H1 (cell line): ENCODE measurements around the gene SLC7A7. TPM values are rescaled to one million over a fixed set of nuclear protein-coding genes. Genes with fewer than 3 reads are reported as not detected.

Experiments used
- CTCF ChIA-PET: fragments of 300-600 bp; sonication (Branson Sonifier 250); formaldehyde crosslinking; loops from one replicate; lab custom pipeline; 2021; ENCODE audit not compliant: partially characterized antibody; lab: Charles Lee
- POLR2A ChIA-PET: fragments of 300-600 bp; sonication (Branson Sonifier 250); formaldehyde crosslinking; loops from one replicate; lab custom pipeline; 2021; ENCODE audit warnings: inconsistent platforms; ENCODE audit not compliant: partially characterized antibody; lab: Charles Lee
- DNase-seq, 2 experiments: peaks; one replicate each; pipeline versions ENCODE4 v3.0.0 to v3.0.0-alpha.2; 2010 to 2022; ENCODE audit warnings: low spot score in 2 of 2, low read depth in 1 of 2, mixed read lengths in 1 of 2
- FAIRE-seq: peaks from 2 replicates; lab custom pipeline; 2011; peaks lifted over from hg19 to GRCh38; lab: Jason Lieb, UNC
- H2AFZ ChIP-seq: 2 replicates; pipeline ENCODE4 v1.8.1; 2012; ENCODE audit warnings: low read length, inconsistent platforms
- H2AK5ac ChIP-seq: 2 replicates; pipeline ENCODE4 v1.6.1; 2013; ENCODE audit warnings: low read depth, low read length
- H2BK120ac ChIP-seq: replicated peaks from 2 replicates; pipeline ENCODE3; 2013; ENCODE audit warnings: low read depth, low read length, inconsistent platforms
- H2BK12ac ChIP-seq: 2 replicates; pipeline ENCODE4 v1.6.1; 2013; ENCODE audit warnings: low read depth, low read length
- H2BK15ac ChIP-seq: 2 replicates; pipeline ENCODE4 v1.6.1; 2013; ENCODE audit warnings: low read length
- H2BK20ac ChIP-seq: 2 replicates; pipeline ENCODE4 v1.6.1; 2013; ENCODE audit warnings: low read length
- H2BK5ac ChIP-seq: 2 replicates; pipeline ENCODE4 v1.6.1; 2013; ENCODE audit warnings: low read depth, low read length
- H3K14ac ChIP-seq: 2 replicates; pipeline ENCODE4 v1.6.1; 2013; ENCODE audit warnings: inconsistent platforms; ENCODE audit not compliant: insufficient read length
- H3K18ac ChIP-seq: 2 replicates; pipeline ENCODE4 v1.6.1; 2013; ENCODE audit warnings: low read length; ENCODE audit errors: extremely low read depth
- H3K23ac ChIP-seq: 2 replicates; pipeline ENCODE4 v1.6.1; 2013; ENCODE audit warnings: inconsistent platforms; ENCODE audit not compliant: insufficient read length
- H3K23me2 ChIP-seq: 2 replicates; pipeline ENCODE4 v1.6.1; 2013; ENCODE audit warnings: low read depth, low read length
- H3K27ac ChIP-seq: 2 replicates; pipeline ENCODE4 v1.6.1; 2011; ENCODE audit warnings: low read depth, low read length, inconsistent platforms
- H3K27me3 ChIP-seq, 4 experiments: replicated peaks in 1 of 4; 1 replicate in 1 of 4; 2 replicates in 3 of 4; pipeline versions ENCODE4 v1.6.1 to v1.8.1; 2011 to 2013; ENCODE audit warnings: low read length in 3 of 4, mild to moderate bottlenecking in 3 of 4, inconsistent platforms in 2 of 4, mixed read lengths in 2 of 4, moderate library complexity in 1 of 4; ENCODE audit not compliant: control insufficient read depth in 3 of 4, insufficient read depth in 3 of 4; ENCODE audit errors: extremely low read depth in 1 of 4
- H3K36me3 ChIP-seq, 4 experiments: 2 replicates each; pipeline versions ENCODE4 v1.6.1 to v1.8.1; 2011 to 2013; ENCODE audit warnings: mild to moderate bottlenecking in 4 of 4, low read length in 3 of 4, moderate library complexity in 2 of 4, control low read depth in 1 of 4, inconsistent platforms in 1 of 4; ENCODE audit not compliant: insufficient read depth in 4 of 4, control insufficient read depth in 2 of 4
- H3K4ac ChIP-seq: replicated peaks from 2 replicates; pipeline ENCODE3; 2013; ENCODE audit warnings: low read length, low read depth, mixed read lengths, inconsistent platforms; ENCODE audit not compliant: insufficient read length
- H3K4me1 ChIP-seq, 4 experiments: replicated peaks in 1 of 4; 1 replicate in 1 of 4; 2 replicates in 3 of 4; pipeline versions ENCODE4 v1.6.1 to v1.8.1; 2011 to 2013; ENCODE audit warnings: low read length in 3 of 4, inconsistent platforms in 2 of 4, mixed read lengths in 1 of 4; ENCODE audit not compliant: insufficient read depth in 4 of 4, control insufficient read depth in 3 of 4
- H3K4me2 ChIP-seq, 2 experiments: 2 replicates each; pipeline versions ENCODE4 v1.6.1 to v1.8.1; 2011 to 2013; ENCODE audit warnings: low read depth in 2 of 2, low read length in 2 of 2, control low read depth in 1 of 2, inconsistent platforms in 1 of 2, mild to moderate bottlenecking in 1 of 2; ENCODE audit not compliant: insufficient read depth in 1 of 2
- H3K4me3 ChIP-seq, 4 experiments: fragments of 200-600, 300-600 bp in 1 of 4; sonication (generic), shearing (Covaris generic), sonication (Bioruptor Twin) in 1 of 4; 2 replicates each; pipeline versions ENCODE4 v1.5.1 to v1.8.1; 2011 to 2016; ENCODE audit warnings: low read length in 4 of 4, low read depth in 3 of 4, control low read depth in 2 of 4, inconsistent platforms in 2 of 4, mild to moderate bottlenecking in 2 of 4, mixed read lengths in 1 of 4, moderate library complexity in 1 of 4; ENCODE audit not compliant: insufficient read depth in 2 of 4; ENCODE audit errors: extremely low read depth in 1 of 4
- H3K56ac ChIP-seq: replicated peaks from 2 replicates; pipeline ENCODE3; 2013; ENCODE audit warnings: low read depth, mild to moderate bottlenecking, mixed read lengths, low read length, inconsistent platforms; ENCODE audit not compliant: insufficient read length
- H3K79me1 ChIP-seq: 2 replicates; pipeline ENCODE4 v1.6.1; 2013; ENCODE audit warnings: low read depth, low read length, control low read depth
- H3K79me2 ChIP-seq, 2 experiments: 2 replicates each; pipeline versions ENCODE4 v1.6.1 to v1.8.1; 2012 to 2013; ENCODE audit warnings: low read length in 2 of 2, mild to moderate bottlenecking in 2 of 2, inconsistent platforms in 1 of 2; ENCODE audit not compliant: insufficient read depth in 2 of 2, control insufficient read depth in 1 of 2
- H3K9ac ChIP-seq, 4 experiments: replicated peaks in 1 of 4; 1 replicate in 1 of 4; 2 replicates in 3 of 4; pipeline versions ENCODE4 v1.6.1 to v1.8.1; 2011 to 2013; ENCODE audit warnings: low read depth in 3 of 4, low read length in 3 of 4, control low read depth in 2 of 4, mild to moderate bottlenecking in 2 of 4, moderate library complexity in 2 of 4, inconsistent platforms in 1 of 4; ENCODE audit errors: extremely low read depth in 1 of 4
- H3K9me3 ChIP-seq, 2 experiments: 2 replicates each; pipeline versions ENCODE4 v1.6.1 to v1.8.1; 2012 to 2013; ENCODE audit warnings: mild to moderate bottlenecking in 2 of 2, moderate library complexity in 2 of 2, control low read depth in 1 of 2, inconsistent platforms in 1 of 2, low read depth in 1 of 2, low read length in 1 of 2, mixed read lengths in 1 of 2; ENCODE audit not compliant: insufficient read depth in 2 of 2
- H4K20me1 ChIP-seq, 2 experiments: replicated peaks in 1 of 2; 2 replicates each; pipeline versions ENCODE3 to v1.8.1; 2011 to 2013; ENCODE audit warnings: inconsistent platforms in 2 of 2, low read length in 2 of 2, mild to moderate bottlenecking in 1 of 2; ENCODE audit not compliant: insufficient read depth in 2 of 2, control insufficient read depth in 1 of 2
- H4K5ac ChIP-seq: 2 replicates; pipeline ENCODE4 v1.6.1; 2013; ENCODE audit warnings: low read length, low read depth, mixed read lengths, inconsistent platforms; ENCODE audit not compliant: insufficient read length
- H4K8ac ChIP-seq: 2 replicates; pipeline ENCODE4 v1.8.0; 2013; ENCODE audit warnings: mild to moderate bottlenecking, moderate library complexity, low read length, inconsistent platforms; ENCODE audit not compliant: insufficient read depth; ENCODE audit errors: extremely low read depth
- H4K91ac ChIP-seq: replicated peaks from 2 replicates; pipeline ENCODE3; 2013; ENCODE audit warnings: low read length, mixed read lengths, inconsistent platforms; ENCODE audit not compliant: insufficient read length
- EP300 ChIP-seq, 2 experiments: IDR thresholded peaks; 1 replicate in 1 of 2; 2 replicates in 1 of 2; pipeline ENCODE4 v1.6.1; 2011 to 2012; ENCODE audit warnings: low read depth in 2 of 2, low read length in 2 of 2, mild to moderate bottlenecking in 2 of 2, borderline replicate concordance in 1 of 2, inconsistent platforms in 1 of 2, moderate library complexity in 1 of 2
- RNF2 ChIP-seq: fragments of 200-900, 300-1000 bp; sonication (generic); IDR thresholded peaks from 2 replicates; pipeline ENCODE4 v1.7.1; 2016; ENCODE audit warnings: borderline replicate concordance, low read depth, mild to moderate bottlenecking, antibody characterized with exemption, low read length; ENCODE audit not compliant: poor library complexity, severe bottlenecking; ENCODE audit errors: missing control alignments
- SRF ChIP-seq: IDR thresholded peaks from 2 replicates; pipeline ENCODE4 v1.6.1; 2011; ENCODE audit warnings: mild to moderate bottlenecking, low read depth, low read length, moderate library complexity
- TAF7 ChIP-seq: optimal IDR thresholded peaks from 2 replicates; pipeline ENCODE3; 2011; ENCODE audit warnings: low read depth, mild to moderate bottlenecking, inconsistent platforms, low read length, moderate library complexity, borderline replicate concordance
- ZNF274 ChIP-seq: IDR thresholded peaks from 2 replicates; pipeline ENCODE4 v1.7.0; 2012; ENCODE audit warnings: low read length, borderline replicate concordance; ENCODE audit errors: extremely low read depth
- WGBS, 2 experiments: shearing (Covaris generic) in 1 of 2; methylation state at CpG; one replicate each; pipeline versions ENCODE4 v1.1.6 to v1.1.7; 2013 to 2015; ENCODE audit warnings: low lambda C conversion rate in 2 of 2, mixed read lengths in 2 of 2, inconsistent platforms in 1 of 2, low coverage in 1 of 2, missing lambda C conversion rate in 1 of 2; ENCODE audit not compliant: insufficient replicate concordance in 2 of 2, insufficient coverage in 1 of 2, insufficient read length in 1 of 2; ENCODE audit errors: extremely low coverage in 1 of 2, missing lambda C conversion rate in 1 of 2; 5-methylcytosine and 5-hydroxymethylcytosine counted together
- polyA plus RNA-seq, 7 experiments: library from polyadenylated mRNA; depleted of rRNA in 3 of 7; stranded (reverse) in 5 of 7; unstranded in 2 of 7; fragments of >200 nt in 5 of 7; fragments of 200-250 nt in 2 of 7; gene quantifications; 1 replicate in 5 of 7; 2 replicates in 1 of 7; 4 replicates in 1 of 7; pipeline versions ENCODE4 v1.2.1 to v1.2.3, GENCODE V29; 2011 to 2013; ENCODE audit warnings: missing spikeins in 2 of 7, mixed read lengths in 2 of 7
- total RNA-seq: library from RNA; stranded (reverse); fragmentation: NEBNext Ultra II Directional; extraction: Animal tissue kit (Norgen Biotek cat#: 25700); gene quantifications from 2 replicates; pipeline ENCODE4 v1.2.1, GENCODE V29; 2021

The SLC7A7 gene
- total and polyA plus RNA-seq, 2 of the 8 experiments (the other 6 are each of a cell fraction or from before 2014, with no cell fraction given), result 5.8 to 14.9 TPM

DNA sequence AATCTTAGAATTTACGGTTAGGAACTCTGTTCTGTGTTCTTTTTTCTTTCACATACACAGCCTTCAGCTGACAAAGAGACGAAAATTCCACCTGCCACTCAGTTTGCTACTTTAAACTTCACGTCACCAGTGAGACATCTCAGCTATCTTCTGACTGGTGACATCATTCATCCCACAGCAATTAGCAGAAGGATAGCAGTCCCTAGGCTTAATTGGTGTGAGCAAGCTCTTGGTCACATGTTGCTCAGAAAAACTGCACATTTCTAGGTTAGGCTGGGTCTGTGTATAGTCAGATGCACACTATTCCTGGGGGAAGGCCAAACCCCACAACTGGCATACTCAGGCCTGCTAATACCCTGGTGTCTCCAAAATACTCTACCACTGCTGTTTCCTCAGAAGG lies 23.9 kb downstream of the SLC7A7 start:
- Histone ChIP-seq H3K79me1 (no peaks in the 10 kb centered on the region), H3K9ac (no peak overlapping the region), H3K56ac (no peak overlapping the region), H3K23me2 (no peaks in the 10 kb centered on the region), H2BK120ac (no peak overlapping the region), H3K27ac (no peak overlapping the region), H3K4me2 (no peak overlapping the region), H3K4ac (no peak overlapping the region), H2BK15ac (no peak overlapping the region), H2BK20ac (no peak overlapping the region), H2BK12ac (no peak overlapping the region), H4K20me1 (no peaks in the 10 kb centered on the region), H4K91ac (no peak overlapping the region), H2BK5ac (no peak overlapping the region), H3K4me1 (peaks cover 0 to 2% (median 0%) of the 10 kb centered on the region in 4 experiments; a peak in 2 of 7 replicates), H3K36me3 (no peaks in the 10 kb centered on the region), H3K23ac (no peak overlapping the region), H3K4me3 (no peak overlapping the region), H3K27me3 (no peaks in the 10 kb centered on the region), H2AFZ (no peak overlapping the region), H3K18ac (no peak overlapping the region), H4K8ac (no peak overlapping the region), H2AK5ac (no peak overlapping the region), H3K14ac (no peak overlapping the region), H4K5ac (no peak overlapping the region)
- ChIA-PET POLR2A (interaction anchor here (1.0 kb wide), 2 partner anchors 17 to 203 kb away, joined by 3 to 4 read pairs; no protein-coding TSS in a partner anchor), CTCF (interaction anchor here (0.6 to 1.4 kb wide), 5 partner anchors 13 to 138 kb away, joined by 3 read pairs; no protein-coding TSS in a partner anchor)
- FAIRE-seq (no peak), DNase-seq (no peak)
- WGBS, 2 experiments, result 78% methylated on average over 3 of the region's 3 CpGs; no CpG with 5 or more reads in 1 of the 2 experiments
- TF ChIP-seq RNF2 (no peak), ZNF274 (no peak), EP300 (IDR thresholded peaks at IDR 0.05; ENCODE audit: borderline replicate concordance in 1 of 2, low read depth in 2 of 2, low read length in 2 of 2) (no peak), SRF (no peak), TAF7 (no peak)
- TF ChIP-seq, all 59 proteins: peak for 0
- no peaks in the 10 kb centered on the region for H3K79me2 ChIP-seq
- peaks cover 0 to 4% of the 10 kb centered on the region in 2 experiments; a peak in 1 of 4 replicates for H3K9me3 ChIP-seq
